T47D (cell line): ENCODE data around the gene ACOT12.
"Not testable (repeated sequence)": the region's sequence is repeated elsewhere in the genome, so short reads cannot be mapped to it uniquely, and the experiment has no call there.

Source experiments
- DNase-seq, 2 experiments: peaks; one replicate each; pipeline versions ENCODE4 v3.0.0 to v3.0.0-alpha.2; 2011 to 2012; ENCODE audit warnings: low read depth in 1 of 2, low spot score in 1 of 2
- JUND ChIP-seq: IDR thresholded peaks from 2 replicates; pipeline ENCODE4 v1.6.1; 2012; ENCODE audit warnings: low read depth
- in situ Hi-C: cut with HindIII; loops from 2 replicates; pipeline ENCODE4 v1.10.0; 2016; ENCODE audit warnings: low sequenced_read_pairs, low pct_unique_long_range_greater_than_20kb

The ACOT12 gene

GRCh38 chr5:81417052-81417451 is 23.1 kb upstream of the ACOT12 start:
- in situ Hi-C loops, result no loop called here
- TF ChIP-seq JUND, result no peak
- DNase-seq, result no peak

- TF ChIP-seq JUND, result no peak
- in situ Hi-C loops, result no loop called here
- DNase-seq, result no peak
Measured at GRCh38 chr5:81409896-81410295, 16.0 kb upstream of the ACOT12 start.

GRCh38 chr5:81409361-81409760 is 15.4 kb upstream of the ACOT12 start:
- in situ Hi-C loops, result no loop called here
- no peak for TF ChIP-seq JUND

GRCh38 chr5:81408496-81408895 is 14.6 kb upstream of the ACOT12 start:
- no peak for TF ChIP-seq JUND
- in situ Hi-C loops, result no loop called here

More at GRCh38 chr5:81409361-81409760, 15.4 kb upstream of the ACOT12 start:
- DNase-seq, result no peak

GRCh38 chr5:81407811-81408210 is 13.9 kb upstream of the ACOT12 start:
- DNase-seq, in situ Hi-C loops: not testable (repeated sequence)

More at GRCh38 chr5:81408496-81408895, 14.6 kb upstream of the ACOT12 start:
- no peak for DNase-seq

GRCh38 chr5:81405126-81405891 is 11.4 kb upstream of the ACOT12 start:
- in situ Hi-C loops, result no loop called here
- DNase-seq, result no peak
- TF ChIP-seq JUND, result no peak

- in situ Hi-C loops, result no loop called here
- TF ChIP-seq JUND, result no peak
- DNase-seq, result no peak
Measured at GRCh38 chr5:81402192-81402930, 8.4 kb upstream of the ACOT12 start.

GRCh38 chr5:81401266-81401665 is 7.3 kb upstream of the ACOT12 start:
- no peak for DNase-seq
- TF ChIP-seq JUND, result no peak
- in situ Hi-C loops, result no loop called here

GRCh38 chr5:81400375-81400774 is 6.4 kb upstream of the ACOT12 start:
- in situ Hi-C loops, result no loop called here
- TF ChIP-seq JUND, result no peak
- no peak for DNase-seq

GRCh38 chr5:81398741-81399140 is 4.8 kb upstream of the ACOT12 start:
- no peak for DNase-seq
- in situ Hi-C loops, result no loop called here
- no peak for TF ChIP-seq JUND

- DNase-seq, result no peak
- in situ Hi-C loops, result no loop called here
- no peak for TF ChIP-seq JUND
Measured at GRCh38 chr5:81397176-81397575, 3.2 kb upstream of the ACOT12 start.

- no peak for DNase-seq
- TF ChIP-seq JUND, result no peak
- in situ Hi-C loops, result no loop called here
Measured at GRCh38 chr5:81395262-81395661, 1.3 kb upstream of the ACOT12 start.

GRCh38 chr5:81393430-81393782 is 528 bp downstream of the ACOT12 start:
- TF ChIP-seq JUND, result no peak
- no peak for DNase-seq
- in situ Hi-C loops, result no loop called here
